HEK293 (cell line): Measurements from ENCODE around the gene PDHX.

Source experiments
- CTCF ChIP-seq: fragments of 450-650 bp; formaldehyde crosslinking; IDR thresholded peaks from 2 replicates; pipeline ENCODE4 v1.5.1; 2016; ENCODE audit warnings: missing biosample characterization, missing genetic modification characterization
- ZNF645 ChIP-seq: fragments of 450-650 bp; formaldehyde crosslinking; IDR thresholded peaks from 2 replicates; pipeline ENCODE4; 2016; ENCODE audit warnings: missing biosample characterization, missing genetic modification characterization

- TF ChIP-seq ZNF645 (tag by site-specific recombination) (no peak), CTCF (no peak)
These were observed 68.1 kb downstream of the PDHX start for GRCh38 chr11:34984514-34984913.
